ENCODE results near the gene ITPR3.

The ITPR3 gene

DNA sequence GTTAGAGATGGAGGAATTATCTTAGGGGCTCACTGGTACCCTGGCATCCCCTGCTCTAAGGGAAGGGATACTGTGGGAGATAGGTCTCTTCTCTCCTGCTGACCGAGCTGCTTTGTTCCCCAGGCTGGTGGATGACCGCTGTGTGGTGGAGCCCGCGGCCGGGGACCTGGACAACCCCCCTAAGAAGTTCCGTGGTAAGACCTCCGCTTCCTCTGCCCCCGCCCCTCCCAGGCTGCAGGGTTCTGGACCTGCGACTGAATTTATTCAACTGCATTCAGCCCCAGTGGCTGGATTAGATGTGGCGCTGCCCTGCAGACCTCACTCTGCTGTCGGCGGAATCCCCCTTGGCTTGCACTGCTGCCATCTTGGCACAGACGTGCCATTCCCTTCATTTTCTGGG is 19.2 kb downstream of the ITPR3 start:
- DNase-seq: no peak

DNA sequence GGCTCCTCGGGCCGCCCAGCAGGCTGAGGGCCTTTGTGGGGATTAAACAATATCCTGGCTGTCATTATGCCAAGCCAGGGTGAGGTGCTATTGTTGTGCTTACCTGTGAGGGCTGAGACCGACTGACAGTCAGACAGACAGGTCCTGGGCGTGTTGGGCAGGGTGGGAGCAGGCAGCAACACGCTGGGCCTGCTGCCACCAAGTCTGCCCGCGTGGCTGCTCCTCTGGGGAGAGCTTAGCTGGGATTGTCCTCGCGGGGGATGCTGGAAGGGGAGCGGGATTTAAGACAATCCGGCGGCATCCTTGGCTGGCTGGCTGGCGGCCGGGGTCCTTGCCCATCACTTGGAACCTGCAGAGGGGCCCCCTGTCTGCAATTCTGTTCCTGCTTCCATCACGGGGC is 20.0 kb downstream of the ITPR3 start:
- DNase-seq: no peak

DNA sequence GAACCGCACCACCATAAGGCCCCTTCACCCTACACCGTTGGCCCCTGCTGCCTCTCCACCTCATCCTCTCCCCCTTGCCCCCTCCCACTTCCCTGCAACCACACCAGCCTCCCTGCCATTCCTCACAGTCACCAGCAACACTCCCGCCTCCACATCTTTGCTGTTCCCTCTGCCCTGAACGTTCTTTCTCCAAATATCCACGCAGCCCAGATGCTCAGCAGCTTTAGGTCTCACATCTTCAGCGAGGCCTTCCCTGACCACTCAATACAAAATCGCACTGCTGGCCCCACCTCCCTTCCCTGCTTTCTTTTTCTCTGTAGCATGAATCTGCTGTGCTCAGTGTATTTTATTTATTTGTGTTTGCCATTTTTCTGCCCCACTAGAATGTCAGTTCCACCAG is 20.5 kb downstream of the ITPR3 start:
- no peak for DNase-seq

DNA sequence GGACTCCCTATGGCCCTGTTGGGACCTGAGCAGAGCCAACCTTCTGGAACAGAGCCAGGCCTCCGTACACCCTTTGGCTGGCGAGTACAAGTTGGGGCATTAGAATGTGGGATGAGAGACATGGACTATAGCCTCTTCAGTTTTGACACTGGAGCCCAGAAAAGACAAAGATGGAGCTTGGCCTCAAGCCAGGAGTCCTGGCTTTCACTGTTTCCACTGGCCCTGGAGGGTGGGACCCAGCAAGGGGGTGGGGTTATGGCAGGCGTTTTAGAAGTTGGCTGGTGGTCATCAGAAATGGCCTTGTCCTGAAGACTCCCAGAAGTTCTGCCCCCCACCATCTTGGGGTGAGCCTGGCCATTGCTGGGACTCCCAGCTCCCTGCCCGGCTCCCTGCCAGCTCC is 21.8 kb downstream of the ITPR3 start:
- no peak for DNase-seq

DNA sequence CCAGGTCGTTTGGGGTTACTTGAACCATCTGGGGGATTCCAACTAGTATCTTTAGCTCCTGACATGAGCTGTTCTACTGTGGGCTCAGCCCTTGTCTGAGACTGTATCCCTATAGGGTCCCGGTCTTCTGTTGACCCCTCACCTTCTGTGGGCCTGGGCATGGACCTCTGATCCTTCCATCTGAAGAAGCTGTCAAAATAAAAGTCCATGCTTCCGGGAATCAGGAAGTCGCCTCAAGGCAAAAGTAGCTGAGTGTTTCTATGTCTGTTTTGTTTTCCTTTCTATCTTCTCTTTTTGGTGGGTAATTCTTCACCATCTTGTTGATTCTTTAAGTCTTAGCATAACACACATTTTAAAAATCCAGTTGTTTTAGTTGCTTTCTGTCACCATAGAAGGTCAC is 30.3 kb downstream of the ITPR3 start:
- DNase-seq: no peak

DNA sequence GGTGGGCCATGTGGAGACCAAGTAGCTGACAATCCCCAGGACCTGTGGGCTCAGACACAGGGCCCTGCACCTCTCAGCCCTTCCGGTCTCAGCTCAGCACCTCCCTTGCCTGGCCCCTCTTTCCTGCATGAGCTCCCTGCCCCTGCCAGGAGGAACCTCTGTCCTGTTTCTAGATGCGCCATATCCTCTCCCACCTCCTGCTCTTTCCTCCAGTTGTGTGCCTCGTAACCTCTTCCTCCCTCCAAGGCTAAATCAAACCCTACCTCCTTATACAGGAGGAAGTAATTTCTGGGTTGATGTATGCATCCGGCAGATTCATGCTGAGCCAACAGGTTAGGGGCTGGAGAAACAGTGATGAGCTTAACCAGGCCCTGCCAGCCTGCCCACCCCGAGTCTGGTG is 30.9 kb downstream of the ITPR3 start:
- no peak for DNase-seq

DNA sequence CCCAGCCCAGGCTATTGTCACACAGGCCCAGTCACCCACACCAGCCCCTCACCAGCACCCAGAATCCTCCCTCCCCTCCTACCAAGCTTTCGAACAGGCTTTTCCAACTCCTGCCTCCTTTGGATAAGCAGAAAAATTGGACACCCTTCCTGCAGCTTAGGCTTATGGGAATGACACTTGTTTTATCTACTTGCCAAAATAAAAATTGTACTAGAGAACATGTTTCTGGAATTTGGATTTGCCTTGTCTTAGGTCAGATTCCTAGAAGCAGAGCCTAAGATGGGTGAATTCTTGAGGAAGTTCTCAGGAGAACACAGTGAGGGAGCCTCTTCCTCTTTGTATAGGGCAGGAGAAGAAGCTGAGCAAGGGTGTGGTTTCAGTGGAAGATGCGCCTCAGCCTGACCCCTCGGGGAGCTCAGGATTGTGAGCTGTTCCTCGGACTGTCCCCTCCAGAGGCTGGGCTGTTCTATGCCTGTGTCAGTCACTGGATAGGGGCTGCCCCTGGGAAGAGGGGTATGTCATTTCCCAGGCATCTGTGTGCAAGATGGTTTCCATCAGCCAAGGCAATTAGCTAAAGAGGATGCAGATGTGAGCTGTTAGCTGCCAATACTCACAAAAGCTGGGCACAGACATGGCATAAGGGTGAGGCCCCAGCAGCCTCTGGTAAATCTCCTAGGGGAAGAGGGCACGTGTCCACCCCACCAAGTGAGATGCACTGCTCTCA is 33.9 kb downstream of the ITPR3 start:
- no peak for DNase-seq

DNA sequence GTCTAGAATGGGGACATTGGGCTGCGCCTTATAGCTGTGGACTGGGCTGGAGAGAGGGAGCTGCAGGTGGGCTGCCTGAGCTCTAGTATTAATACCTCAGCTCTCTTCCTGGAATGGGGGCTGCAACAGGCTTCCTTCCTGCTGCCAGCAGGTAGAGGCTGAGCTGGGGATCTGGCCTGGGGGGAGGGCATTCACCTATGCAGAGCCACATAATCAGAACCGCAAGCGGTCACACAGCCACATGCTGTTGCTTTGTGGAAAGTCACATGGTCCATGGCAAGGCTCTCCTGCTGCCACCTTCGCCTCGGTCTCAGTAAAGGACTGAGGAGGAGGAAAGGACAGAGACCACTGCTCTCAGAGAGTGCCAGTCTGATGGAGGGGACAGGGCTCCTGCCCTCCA is 35.7 kb downstream of the ITPR3 start:
- DNase-seq: no peak

DNA sequence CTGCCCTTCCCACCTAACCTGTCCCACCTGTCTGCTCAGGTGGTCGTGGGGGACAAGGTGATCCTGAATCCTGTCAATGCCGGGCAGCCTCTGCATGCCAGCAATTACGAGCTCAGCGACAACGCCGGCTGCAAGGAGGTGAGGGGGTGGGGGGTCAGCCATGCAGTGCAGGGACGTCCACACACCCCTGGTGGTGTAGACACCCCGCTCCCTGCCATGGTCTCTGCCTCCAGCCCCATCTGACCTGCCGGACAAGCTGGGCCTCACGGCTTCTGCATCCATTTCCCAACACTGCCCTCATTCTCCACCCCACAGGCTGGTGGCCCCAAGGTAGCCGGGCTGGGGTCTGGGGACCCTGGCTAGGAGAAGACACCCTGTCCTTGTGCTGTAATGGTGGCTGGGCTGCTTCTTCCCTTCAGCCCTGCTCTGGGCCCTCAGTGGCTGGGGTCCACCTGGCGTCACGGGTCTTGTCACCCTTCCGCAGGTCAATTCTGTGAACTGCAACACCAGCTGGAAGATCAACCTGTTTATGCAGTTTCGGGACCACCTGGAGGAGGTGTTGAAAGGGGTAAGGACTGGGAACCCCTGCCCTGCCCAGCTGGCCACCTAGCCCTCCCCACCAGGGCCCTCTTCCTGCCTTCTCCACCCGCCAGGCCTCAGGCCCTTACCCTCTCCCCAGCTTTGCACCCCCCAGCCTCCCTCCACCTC is 38.0 kb downstream of the ITPR3 start:
- no peak for DNase-seq

DNA sequence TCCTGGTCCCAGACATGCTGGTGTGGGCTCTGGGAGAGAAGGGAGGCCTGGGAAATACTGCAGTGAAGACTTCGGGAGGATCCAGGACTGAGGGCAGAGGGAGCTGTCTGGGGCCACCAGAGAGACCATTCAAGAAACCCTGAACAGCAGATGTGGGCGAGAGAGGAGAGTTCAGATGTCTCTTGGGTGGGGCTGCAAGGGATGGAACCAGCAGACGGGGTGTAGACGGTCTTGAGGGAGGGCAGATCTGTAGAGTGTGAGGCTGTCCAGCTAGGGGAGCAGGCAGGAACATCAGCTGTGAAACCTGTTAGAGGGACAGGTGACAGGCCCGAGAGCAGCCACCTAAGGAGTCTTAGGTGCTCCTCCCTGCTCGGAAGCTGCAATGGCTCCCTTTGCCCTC is 38.9 kb downstream of the ITPR3 start:
- DNase-seq: no peak

DNA sequence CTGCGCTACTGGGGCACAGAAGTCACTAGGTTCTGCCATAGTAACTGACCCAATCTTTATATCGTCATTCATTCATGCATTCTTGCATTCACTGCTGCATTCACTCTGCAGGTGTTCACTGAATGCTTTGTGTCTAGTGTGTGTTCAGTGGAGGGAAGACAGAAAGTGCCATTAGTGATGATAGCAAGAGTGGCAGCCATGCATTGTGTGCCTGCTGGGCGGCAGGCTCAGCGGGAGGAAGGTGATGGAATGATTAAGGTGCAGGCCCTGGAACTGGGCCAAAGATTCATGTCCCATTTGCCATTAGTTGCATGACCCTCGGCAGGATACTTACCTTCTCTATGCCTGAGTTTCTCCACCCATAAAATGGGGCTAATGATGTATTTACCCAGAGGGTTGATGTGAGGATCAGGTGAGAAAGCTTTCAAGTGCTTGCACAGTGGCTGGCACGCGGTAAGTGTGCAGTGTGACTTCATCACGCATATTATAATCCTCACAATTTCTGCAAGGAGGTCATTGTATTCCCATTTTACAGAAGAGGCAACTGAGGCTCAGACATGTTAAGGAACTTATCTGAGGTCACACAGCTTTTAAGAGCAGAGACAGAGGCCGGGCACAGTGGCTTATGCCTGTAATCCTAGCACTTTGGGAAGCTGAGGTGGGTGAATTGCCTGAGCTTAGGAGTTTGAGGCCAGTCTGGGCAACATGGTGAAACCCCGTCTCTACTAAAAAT is 40.1 kb downstream of the ITPR3 start:
- DNase-seq: no peak

DNA sequence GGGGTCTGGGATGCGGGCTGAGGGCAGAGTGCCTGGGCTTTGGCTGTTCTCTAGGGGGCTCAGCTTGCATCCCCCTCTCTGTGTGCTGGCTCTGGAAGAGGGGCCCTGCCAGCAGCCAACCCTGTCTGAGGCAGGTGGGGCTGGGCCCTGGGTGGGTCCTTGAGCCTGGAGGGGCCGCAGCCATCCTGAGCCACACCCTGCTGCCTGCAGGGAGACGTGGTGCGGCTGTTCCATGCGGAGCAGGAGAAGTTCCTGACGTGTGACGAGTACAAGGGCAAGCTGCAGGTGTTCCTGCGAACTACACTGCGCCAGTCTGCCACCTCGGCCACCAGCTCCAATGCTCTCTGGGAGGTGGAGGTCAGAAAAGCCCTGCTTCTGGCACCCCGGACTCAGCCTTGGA is 41.2 kb downstream of the ITPR3 start:
- no peak for DNase-seq

DNA sequence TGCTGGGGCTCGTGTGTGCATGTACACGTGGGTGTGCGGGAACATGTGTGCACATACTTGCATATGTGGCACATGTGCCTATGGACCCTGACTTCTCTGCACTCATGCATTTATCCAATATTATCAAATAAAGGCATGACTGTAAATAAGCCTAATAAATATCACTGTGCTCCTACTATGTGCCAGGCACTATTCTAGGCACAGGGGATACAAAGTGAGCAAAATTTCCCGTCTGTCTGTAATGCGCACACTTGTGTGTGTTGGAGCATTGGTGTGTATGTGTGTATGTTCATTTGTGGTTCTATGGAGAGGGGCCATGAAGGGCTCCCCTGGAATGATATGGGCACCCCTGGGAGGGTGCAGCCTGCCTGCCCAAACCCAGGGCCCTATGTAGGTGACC is 41.9 kb downstream of the ITPR3 start:
- no peak for DNase-seq

DNA sequence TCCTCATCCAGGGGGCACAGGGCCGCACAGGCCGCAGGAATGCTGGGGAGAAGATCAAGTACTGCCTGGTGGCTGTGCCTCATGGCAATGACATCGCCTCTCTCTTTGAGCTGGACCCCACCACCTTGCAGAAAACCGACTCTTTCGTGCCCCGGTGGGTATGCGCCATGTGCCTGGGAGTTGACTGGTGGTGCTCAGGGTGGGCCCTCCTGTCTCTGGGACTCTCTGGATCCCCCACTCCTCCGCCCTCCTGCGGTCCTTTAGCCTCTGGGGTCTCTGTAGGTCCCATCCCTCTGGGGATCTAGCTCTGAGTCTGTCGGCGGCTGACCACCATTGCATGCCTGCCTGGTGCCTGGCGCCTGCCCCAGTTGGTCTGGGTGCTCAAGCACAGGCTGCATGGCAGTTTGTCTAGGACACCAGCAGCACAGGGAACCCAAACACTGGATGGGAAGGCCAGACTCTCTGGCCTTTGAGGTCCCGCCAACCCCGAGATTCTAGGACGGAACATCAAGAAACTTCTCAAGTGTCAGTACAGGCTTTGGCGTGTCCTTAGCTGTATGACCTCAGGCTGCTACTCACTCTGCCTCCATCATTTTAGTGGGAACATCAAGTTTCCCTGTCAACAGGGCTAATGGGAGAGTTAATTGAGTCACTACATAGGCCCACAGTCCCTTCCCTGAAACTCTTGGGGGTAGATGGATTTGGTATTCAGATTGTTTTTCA is 42.8 kb downstream of the ITPR3 start:
- no peak for DNase-seq

DNA sequence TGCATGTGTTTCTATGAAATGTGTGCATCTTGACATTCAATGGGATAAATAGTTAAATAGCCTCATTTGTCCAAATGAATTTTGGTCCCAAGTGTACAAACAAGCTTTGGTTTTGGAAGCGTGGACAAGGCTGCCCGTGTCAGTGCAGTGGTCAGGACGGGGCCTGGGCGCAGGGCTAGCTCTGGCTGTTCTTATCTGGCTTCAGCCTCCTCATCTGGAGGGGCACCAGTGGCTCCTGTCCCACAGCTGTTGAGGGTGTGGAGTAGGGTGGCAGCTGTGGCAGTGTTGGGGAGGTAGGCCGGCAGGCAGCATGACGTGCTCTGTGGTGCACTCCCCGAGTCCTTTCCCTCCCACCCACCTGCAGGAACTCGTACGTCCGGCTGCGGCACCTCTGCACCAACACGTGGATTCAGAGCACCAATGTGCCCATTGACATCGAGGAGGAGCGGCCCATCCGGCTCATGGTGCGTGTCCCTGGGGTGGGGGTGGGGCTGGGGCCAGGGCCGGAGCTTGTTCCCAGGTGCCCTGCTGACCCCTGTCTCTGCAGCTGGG is 43.5 kb downstream of the ITPR3 start:
- no peak for DNase-seq

DNA sequence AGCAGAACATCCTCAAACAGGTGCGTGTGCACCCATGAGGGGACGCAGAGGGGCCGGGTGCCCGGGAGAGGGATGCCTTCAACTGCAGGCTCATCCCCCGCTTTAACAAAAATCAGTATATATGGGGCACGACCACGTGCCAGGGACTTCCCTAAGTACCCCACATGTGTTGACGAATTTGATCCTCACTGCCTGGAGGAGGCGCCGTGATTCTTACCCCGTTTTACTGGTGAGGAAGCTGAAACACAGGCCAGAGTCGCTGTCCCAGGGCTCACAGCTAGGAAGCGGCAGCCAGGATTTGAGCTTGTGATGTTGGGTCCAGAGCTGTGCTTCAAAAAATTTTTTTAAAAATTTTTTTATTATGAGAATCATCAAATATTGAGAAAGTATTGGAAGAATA is 44.8 kb downstream of the ITPR3 start:
- DNase-seq: no peak

DNA sequence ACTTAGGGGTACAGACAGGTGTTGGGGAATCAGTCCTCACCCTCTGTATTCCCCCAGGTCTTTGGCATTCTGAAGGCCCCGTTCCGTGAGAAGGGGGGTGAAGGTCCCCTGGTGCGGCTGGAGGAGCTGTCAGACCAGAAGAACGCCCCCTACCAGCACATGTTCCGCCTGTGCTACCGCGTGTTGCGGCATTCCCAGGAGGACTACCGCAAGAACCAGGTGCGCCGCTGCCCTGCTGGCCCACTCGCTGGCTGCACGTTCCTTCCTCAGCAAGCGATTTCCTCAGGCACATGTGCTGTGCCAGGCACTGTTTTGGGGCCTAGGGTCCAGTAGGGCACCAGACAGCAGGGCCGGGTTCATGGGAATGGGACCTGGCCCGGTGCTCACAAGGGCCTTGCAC is 46.0 kb downstream of the ITPR3 start:
- no peak for DNase-seq

DNA sequence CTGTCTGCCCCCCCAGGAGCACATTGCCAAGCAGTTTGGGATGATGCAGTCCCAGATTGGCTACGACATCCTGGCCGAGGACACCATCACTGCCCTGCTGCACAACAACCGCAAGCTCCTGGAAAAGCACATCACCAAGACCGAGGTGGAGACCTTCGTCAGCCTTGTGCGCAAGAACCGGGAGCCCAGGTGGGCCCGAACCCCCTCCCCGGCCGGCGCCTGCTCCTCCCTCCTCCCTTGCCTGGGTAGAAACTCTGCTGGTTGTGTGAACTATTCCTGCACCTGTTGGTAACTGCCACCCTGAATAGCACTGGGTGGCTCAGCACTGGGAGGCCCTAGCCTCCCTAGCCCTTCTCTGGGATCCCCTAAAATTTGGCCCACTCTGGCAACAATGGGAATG is 46.7 kb downstream of the ITPR3 start:
- no peak for DNase-seq

DNA sequence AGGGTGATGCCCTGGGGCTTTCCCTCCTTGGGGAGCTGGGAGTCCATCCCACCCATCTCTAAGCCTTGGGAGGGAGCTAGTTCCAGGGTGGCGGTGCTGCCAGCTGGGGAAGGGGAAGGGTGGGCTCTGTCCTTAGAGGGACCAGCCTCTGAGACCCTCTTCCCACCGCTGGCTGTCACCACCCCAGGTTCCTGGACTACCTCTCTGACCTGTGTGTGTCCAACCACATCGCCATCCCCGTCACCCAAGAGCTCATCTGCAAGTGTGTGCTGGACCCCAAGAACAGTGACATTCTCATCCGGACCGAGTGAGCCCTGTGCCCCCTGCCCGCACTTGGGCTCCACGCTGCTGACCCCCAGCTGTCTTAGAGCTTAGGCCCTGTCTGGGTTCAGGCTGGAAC is 47.2 kb downstream of the ITPR3 start:
- DNase-seq: no peak

DNA sequence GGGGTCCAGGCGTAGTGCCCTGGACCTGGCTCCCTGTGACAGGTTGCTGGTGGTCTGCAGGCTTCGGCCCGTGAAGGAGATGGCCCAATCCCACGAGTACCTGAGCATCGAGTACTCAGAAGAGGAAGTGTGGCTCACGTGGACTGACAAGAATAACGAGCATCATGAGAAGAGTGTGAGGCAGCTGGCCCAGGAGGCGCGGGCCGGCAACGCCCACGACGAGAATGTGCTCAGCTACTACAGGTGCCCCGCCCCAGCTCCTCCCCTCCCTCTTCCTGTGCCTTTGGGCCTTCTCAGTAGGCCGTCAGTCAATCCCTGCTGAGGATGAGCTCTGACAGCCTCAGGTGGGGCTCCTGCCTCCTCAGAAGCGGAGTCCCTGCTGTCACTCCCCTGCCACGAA is 47.8 kb downstream of the ITPR3 start:
- DNase-seq: no peak

DNA sequence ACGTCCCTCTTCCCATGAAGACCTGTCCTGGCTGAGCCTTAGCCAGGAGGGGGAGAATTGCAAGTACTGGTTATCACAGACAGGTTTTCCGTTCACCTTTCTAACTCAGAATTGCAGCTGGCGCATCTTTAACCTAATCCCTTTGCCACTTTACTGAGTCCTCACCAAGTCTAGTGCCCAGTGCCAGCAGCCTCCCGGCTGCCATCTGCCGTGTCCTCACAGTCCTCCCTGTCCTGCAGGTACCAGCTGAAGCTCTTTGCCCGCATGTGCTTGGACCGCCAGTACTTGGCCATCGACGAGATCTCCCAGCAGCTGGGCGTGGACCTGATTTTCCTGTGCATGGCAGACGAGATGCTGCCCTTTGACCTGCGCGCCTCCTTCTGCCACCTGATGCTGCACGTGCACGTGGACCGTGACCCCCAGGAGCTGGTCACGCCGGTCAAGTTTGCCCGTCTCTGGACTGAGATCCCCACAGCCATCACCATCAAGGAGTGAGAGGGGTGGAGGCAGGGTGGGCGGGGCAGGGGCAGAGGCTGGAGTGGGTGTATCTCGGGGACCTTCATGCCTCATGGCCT is 49.1 kb downstream of the ITPR3 start:
- no peak for DNase-seq

DNA sequence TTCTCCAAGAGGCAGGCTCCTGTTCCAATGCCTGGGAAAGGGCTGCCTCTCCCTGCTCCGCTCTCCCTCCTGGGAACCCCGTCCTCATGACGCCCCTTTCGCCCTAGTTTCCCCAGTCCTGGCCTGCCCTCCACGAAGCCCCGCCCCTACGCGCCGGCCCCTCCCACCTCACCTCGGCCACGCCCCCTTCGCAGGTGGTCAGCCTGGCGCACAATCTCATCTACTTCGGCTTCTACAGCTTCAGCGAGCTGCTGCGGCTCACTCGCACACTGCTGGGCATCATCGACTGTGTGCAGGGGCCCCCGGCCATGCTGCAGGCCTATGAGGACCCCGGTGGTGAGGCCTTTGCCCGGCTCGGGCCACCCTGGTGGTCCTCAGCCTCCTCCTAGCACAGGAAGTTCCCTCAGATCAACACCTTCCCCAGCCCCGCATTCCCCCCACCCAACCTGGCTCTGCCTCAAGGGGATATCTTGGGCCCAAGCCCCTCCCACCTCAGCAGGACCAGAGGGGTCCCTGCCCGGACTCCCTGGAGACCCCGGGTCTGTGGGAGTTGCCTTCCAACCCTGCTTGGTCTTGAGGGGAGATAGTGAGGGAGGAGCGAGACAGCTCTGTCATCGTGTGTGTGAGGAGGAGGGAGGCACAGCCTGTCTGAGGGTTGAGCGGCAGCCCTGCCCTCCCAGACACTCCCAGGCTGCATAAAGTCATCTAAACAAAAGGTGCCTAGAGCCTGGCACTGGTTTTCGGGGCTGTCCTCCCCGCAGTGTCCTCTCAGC is 50.0 kb downstream of the ITPR3 start:
- DNase-seq: no peak
